Measurements from ENCODE around the gene UNC5A. TPM values are rescaled to one million over a fixed set of nuclear protein-coding genes. Genes with fewer than 3 reads are reported as not detected.

Gene UNC5A
- total RNA-seq, 1 donor from 2014 or later: not detected

GRCh38 chr5:176824604-176825003 lies 14.2 kb downstream of the UNC5A start:
- Histone ChIP-seq H3K27me3 (no peaks in the 10 kb centered on the region), H3K36me3 (no peaks in the 10 kb centered on the region), H3K9me3 (no peaks in the 10 kb centered on the region), H3K4me1 (no peaks in the 10 kb centered on the region), H3K27ac (no peak overlapping the region), H3K4me3 (no peak overlapping the region)
- no peak for TF ChIP-seq POLR2AphosphoS5 (IDR thresholded peaks at IDR 0.05; ENCODE audit: insufficient read depth in 1 of 2, low read depth in 1 of 2)
- TF ChIP-seq POLR2A (IDR thresholded peaks at IDR 0.05): no peak
- no peak for TF ChIP-seq CTCF (IDR thresholded peaks at IDR 0.05)
- no peak for DNase-seq (ENCODE audit: extremely low spot score in 2 of 2)
- intact Hi-C loops (cut with DNase I): no loop called here

GRCh38 chr5:176825234-176825633 lies 14.9 kb downstream of the UNC5A start:
- Histone ChIP-seq H3K9me3 (no peaks in the 10 kb centered on the region), H3K27ac (no peak overlapping the region), H3K27me3 (no peaks in the 10 kb centered on the region), H3K4me3 (no peak overlapping the region), H3K4me1 (no peaks in the 10 kb centered on the region), H3K36me3 (no peaks in the 10 kb centered on the region)
- DNase-seq (ENCODE audit: extremely low spot score in 2 of 2): no peak
- intact Hi-C loops (cut with DNase I): no loop called here
- TF ChIP-seq POLR2AphosphoS5 (IDR thresholded peaks at IDR 0.05; ENCODE audit: insufficient read depth in 1 of 2, low read depth in 1 of 2) (no peak), CTCF (IDR thresholded peaks at IDR 0.05) (no peak), POLR2A (IDR thresholded peaks at IDR 0.05) (no peak)

- no peaks in the 10 kb centered on the region for H3K36me3 ChIP-seq
- TF ChIP-seq POLR2AphosphoS5 (IDR thresholded peaks at IDR 0.05; ENCODE audit: insufficient read depth in 1 of 2, low read depth in 1 of 2) (no peak), CTCF (IDR thresholded peaks at IDR 0.05) (no peak), POLR2A (IDR thresholded peaks at IDR 0.05) (no peak)
- intact Hi-C loops (cut with DNase I): no loop called here
- H3K4me1 ChIP-seq: no peaks in the 10 kb centered on the region
- H3K4me3 ChIP-seq: no peak overlapping the region
- H3K27ac ChIP-seq: no peak overlapping the region
- no peak for DNase-seq (ENCODE audit: extremely low spot score in 2 of 2)
- H3K9me3 ChIP-seq: no peaks in the 10 kb centered on the region
- no peaks in the 10 kb centered on the region for H3K27me3 ChIP-seq
These were observed 15.6 kb downstream of the UNC5A start for GRCh38 chr5:176825957-176826356.

GRCh38 chr5:176827736-176828414 lies 17.5 kb downstream of the UNC5A start:
- Histone ChIP-seq H3K9me3 (no peaks in the 10 kb centered on the region), H3K4me3 (no peak overlapping the region), H3K27ac (no peak overlapping the region), H3K27me3 (no peaks in the 10 kb centered on the region), H3K36me3 (no peaks in the 10 kb centered on the region), H3K4me1 (no peaks in the 10 kb centered on the region)
- intact Hi-C loops (cut with DNase I): no loop called here
- DNase-seq (ENCODE audit: extremely low spot score in 2 of 2): no peak
- TF ChIP-seq CTCF (IDR thresholded peaks at IDR 0.05) (no peak), POLR2AphosphoS5 (IDR thresholded peaks at IDR 0.05; ENCODE audit: insufficient read depth in 1 of 2, low read depth in 1 of 2) (no peak), POLR2A (IDR thresholded peaks at IDR 0.05) (no peak)

GRCh38 chr5:176829320-176829719 lies 19.0 kb downstream of the UNC5A start:
- H3K4me3 ChIP-seq: no peak overlapping the region
- intact Hi-C loops (cut with DNase I): no loop called here
- no peaks in the 10 kb centered on the region for H3K9me3 ChIP-seq
- TF ChIP-seq CTCF (IDR thresholded peaks at IDR 0.05) (no peak), POLR2A (IDR thresholded peaks at IDR 0.05) (no peak), POLR2AphosphoS5 (IDR thresholded peaks at IDR 0.05; ENCODE audit: insufficient read depth in 1 of 2, low read depth in 1 of 2) (no peak)
- no peak for DNase-seq (ENCODE audit: extremely low spot score in 2 of 2)
- no peaks in the 10 kb centered on the region for H3K27me3 ChIP-seq
- H3K27ac ChIP-seq: no peak overlapping the region
- H3K36me3 ChIP-seq: no peaks in the 10 kb centered on the region
- no peaks in the 10 kb centered on the region for H3K4me1 ChIP-seq
